Lung (tissue), 12 donors: ENCODE results near the gene BYSL. TPM values are rescaled to one million over a fixed set of nuclear protein-coding genes. Genes with fewer than 3 reads are reported as not detected.
A peak's percentile ranks its signal among the peaks of the same experiment; 100 is the strongest.

Experiments used
- ATAC-seq: fragments of 200-7000 bp; cut with Tn5 transposase; one replicate; pipeline ENCODE4 v1.9.1; 2020; ENCODE audit warnings: moderate number of reproducible peaks; ENCODE audit not compliant: insufficient read depth, low FRiP score
- DNase-seq, 3 donors: peaks; one replicate each; pipeline ENCODE4 v3.0.0-alpha.2; 2013 to 2017
- H3K27ac ChIP-seq, 2 donors: one replicate each; pipeline ENCODE4 v1.5.1; 2013; ENCODE audit warnings: mild to moderate bottlenecking in 2 of 2, moderate library complexity in 2 of 2, control low read depth in 1 of 2, inconsistent platforms in 1 of 2, low read depth in 1 of 2, low read length in 1 of 2
- H3K27me3 ChIP-seq, 3 donors: one replicate each; pipeline ENCODE4 v1.5.1; 2013; ENCODE audit warnings: low read length in 2 of 3; ENCODE audit not compliant: control insufficient read depth in 3 of 3, insufficient read depth in 3 of 3
- H3K36me3 ChIP-seq, 4 donors: one replicate each; pipeline ENCODE4 v1.5.1; 2013; ENCODE audit warnings: low read length in 4 of 4, mild to moderate bottlenecking in 1 of 4, moderate library complexity in 1 of 4; ENCODE audit not compliant: control insufficient read depth in 4 of 4, insufficient read depth in 4 of 4
- H3K4me1 ChIP-seq, 5 donors: one replicate each; pipeline ENCODE4 v1.5.1; 2013; ENCODE audit warnings: low read length in 5 of 5, mild to moderate bottlenecking in 2 of 5, moderate library complexity in 1 of 5; ENCODE audit not compliant: control insufficient read depth in 5 of 5, insufficient read depth in 5 of 5
- H3K4me3 ChIP-seq: one replicate; pipeline ENCODE4 v1.5.1; 2013; ENCODE audit warnings: mild to moderate bottlenecking, control low read depth, moderate library complexity
- H3K9ac ChIP-seq, 2 donors: one replicate each; pipeline ENCODE4 v1.5.1; 2013; ENCODE audit warnings: low read length in 2 of 2, control low read depth in 1 of 2; ENCODE audit not compliant: insufficient read depth in 1 of 2
- H3K9me3 ChIP-seq, 4 donors: one replicate each; pipeline ENCODE4 v1.5.1; 2013; ENCODE audit warnings: low read length in 3 of 4, mild to moderate bottlenecking in 1 of 4, moderate library complexity in 1 of 4; ENCODE audit not compliant: control insufficient read depth in 4 of 4, insufficient read depth in 3 of 4
- WGBS, 2 donors: extraction: QIAGEN DNeasy Blood & Tissue Kit; methylation state at CpG; one replicate each; pipeline ENCODE4 v1.1.7; 2013; 5-methylcytosine and 5-hydroxymethylcytosine counted together
- polyA plus RNA-seq, 2 donors: library from polyadenylated mRNA; stranded (reverse); fragments of 200-250 nt; gene quantifications; one replicate each; pipeline ENCODE4 v1.2.1, GENCODE V29; 2013
- total RNA-seq, 2 donors: library from RNA; depleted of rRNA in 1 of 2; stranded (reverse); fragments of >200 nt in 1 of 2; gene quantifications; one replicate each; pipeline ENCODE4 v1.2.1, GENCODE V29; 2014 to 2021
- TF ChIP-seq, protein P1 (sequence below): IDR thresholded peaks from 2 replicates; pipeline ENCODE4 v1.5.1; 2012; ENCODE audit warnings: mild to moderate bottlenecking; ENCODE audit errors: control extremely low read depth, extremely low read depth
- donor health status: control.
- donor health status: control.
- donor health status: Bipolar disorder and iron deficiency.
- donor health status: healthy.
- donor health status: DM: yes; HTN: yes; CAD: no.

Gene BYSL
- total and polyA plus RNA-seq, 4 donors = 8.8 to 20.4 (median 14.8) TPM

DNA sequence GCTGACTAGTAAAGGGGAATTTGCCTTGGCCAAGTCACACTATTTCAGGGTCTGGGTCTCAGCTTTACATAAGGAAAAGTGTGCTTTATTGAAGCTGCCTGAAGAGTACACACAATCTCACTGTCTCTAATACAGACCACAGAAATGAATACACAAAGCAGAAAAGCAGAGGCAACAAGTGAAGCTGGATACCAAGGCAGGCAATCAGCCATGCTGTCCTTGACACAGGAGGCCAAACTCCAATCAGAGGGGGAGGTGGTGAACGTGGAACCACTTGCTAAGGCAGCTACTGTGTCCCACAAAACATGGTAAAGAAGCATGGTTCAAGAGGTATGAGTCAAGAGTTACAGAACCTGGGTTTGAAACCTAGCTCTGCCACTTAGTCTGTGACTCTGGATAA, 42.1 kb downstream of the BYSL start:
- no peak for ATAC-seq
- H3K27ac ChIP-seq = no peak overlapping the region
- H3K27me3 ChIP-seq = no peaks in the 10 kb centered on the region
- H3K9ac ChIP-seq = no peak overlapping the region
- no peaks in the 10 kb centered on the region for H3K9me3 ChIP-seq
- H3K36me3 ChIP-seq = peaks cover 0 to 5% (median 0%) of the 10 kb centered on the region in 4 donors
- DNase-seq = no peak
- 58 to 59% methylated on average over 1 of the region's 1 CpG for WGBS, 2 donors
- peaks cover 0 to 21% (median 0%) of the 10 kb centered on the region in 5 donors for H3K4me1 ChIP-seq
- TF ChIP-seq, protein P1, sequence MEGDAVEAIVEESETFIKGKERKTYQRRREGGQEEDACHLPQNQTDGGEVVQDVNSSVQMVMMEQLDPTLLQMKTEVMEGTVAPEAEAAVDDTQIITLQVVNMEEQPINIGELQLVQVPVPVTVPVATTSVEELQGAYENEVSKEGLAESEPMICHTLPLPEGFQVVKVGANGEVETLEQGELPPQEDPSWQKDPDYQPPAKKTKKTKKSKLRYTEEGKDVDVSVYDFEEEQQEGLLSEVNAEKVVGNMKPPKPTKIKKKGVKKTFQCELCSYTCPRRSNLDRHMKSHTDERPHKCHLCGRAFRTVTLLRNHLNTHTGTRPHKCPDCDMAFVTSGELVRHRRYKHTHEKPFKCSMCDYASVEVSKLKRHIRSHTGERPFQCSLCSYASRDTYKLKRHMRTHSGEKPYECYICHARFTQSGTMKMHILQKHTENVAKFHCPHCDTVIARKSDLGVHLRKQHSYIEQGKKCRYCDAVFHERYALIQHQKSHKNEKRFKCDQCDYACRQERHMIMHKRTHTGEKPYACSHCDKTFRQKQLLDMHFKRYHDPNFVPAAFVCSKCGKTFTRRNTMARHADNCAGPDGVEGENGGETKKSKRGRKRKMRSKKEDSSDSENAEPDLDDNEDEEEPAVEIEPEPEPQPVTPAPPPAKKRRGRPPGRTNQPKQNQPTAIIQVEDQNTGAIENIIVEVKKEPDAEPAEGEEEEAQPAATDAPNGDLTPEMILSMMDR = no peak
- H3K4me3 ChIP-seq = no peak overlapping the region

- WGBS, 2 donors = 55 to 86% methylated on average over 2 of the region's 2 CpGs
- Histone ChIP-seq H3K9me3 (no peaks in the 10 kb centered on the region), H3K4me1 (peaks cover 0 to 20% (median 0%) of the 10 kb centered on the region in 5 donors), H3K4me3 (no peak overlapping the region), H3K27me3 (no peaks in the 10 kb centered on the region), H3K9ac (no peak overlapping the region), H3K27ac (no peak overlapping the region), H3K36me3 (peaks cover 0 to 5% (median 0%) of the 10 kb centered on the region in 4 donors)
- ATAC-seq = no peak
- DNase-seq = no peak
- TF ChIP-seq, protein P1 = no peak
Observed at GRCh38 chr6:41964201-41964887, 43.0 kb downstream of the BYSL start.

DNA sequence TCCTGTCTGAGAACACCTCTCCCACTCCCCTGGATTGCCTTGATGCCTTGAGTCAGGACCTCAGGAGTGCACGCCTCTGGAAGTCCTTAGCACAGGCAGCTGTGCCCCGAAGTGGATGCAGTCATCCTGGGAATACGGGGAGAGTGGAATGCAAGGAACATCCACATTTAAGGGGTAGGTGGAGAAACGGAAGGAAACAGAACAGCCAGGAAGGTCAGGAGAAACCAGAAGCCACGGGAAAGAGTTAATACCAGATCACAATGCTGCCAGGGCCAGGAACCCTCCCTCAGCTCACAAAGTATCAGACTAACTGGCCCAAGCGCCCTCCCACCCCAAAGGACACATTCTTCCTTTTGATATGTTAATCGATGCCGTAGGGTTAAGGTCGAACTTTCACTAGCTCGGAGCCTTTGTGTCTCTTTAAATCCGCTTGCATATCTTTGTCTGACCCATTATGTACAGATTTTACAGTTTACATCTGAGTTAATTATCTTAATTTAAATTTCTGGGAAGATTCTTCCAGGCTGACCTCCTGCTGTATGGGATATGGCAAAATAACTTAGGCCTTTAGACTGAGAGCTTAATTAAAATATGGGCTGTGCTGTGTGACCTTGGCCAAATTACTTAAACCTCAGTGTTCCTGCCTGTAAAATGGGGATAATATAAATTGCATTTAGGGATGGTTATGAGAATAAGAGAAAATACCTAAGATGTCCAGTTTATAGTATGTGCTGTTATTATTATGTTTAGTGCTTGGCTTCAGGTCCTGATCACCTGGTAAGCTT, 44.3 kb downstream of the BYSL start:
- peaks cover 0 to 4% (median 0%) of the 10 kb centered on the region in 4 donors for H3K36me3 ChIP-seq
- H3K4me1 ChIP-seq = peaks cover 0 to 22% (median 0%) of the 10 kb centered on the region in 5 donors
- no peak overlapping the region for H3K4me3 ChIP-seq
- no peaks in the 10 kb centered on the region for H3K27me3 ChIP-seq
- 69 to 74% methylated on average over 11 of the region's 11 CpGs for WGBS, 2 donors
- H3K9me3 ChIP-seq = no peaks in the 10 kb centered on the region
- H3K9ac ChIP-seq = no peak overlapping the region
- TF ChIP-seq, protein P1 = no peak
- no peak for DNase-seq
- peak overlapping the region in 1 of 2 donors; percentile 12 for H3K27ac ChIP-seq
- no peak for ATAC-seq
